ENCODE measurements around the gene GSG1L2. TPM values are rescaled to one million over a fixed set of nuclear protein-coding genes. Genes with fewer than 3 reads are reported as not detected.
A peak's percentile ranks its signal among the peaks of the same experiment; 100 is the strongest.

Gene GSG1L2
- total RNA-seq, 1 donor from 2014 or later: not detected

DNA sequence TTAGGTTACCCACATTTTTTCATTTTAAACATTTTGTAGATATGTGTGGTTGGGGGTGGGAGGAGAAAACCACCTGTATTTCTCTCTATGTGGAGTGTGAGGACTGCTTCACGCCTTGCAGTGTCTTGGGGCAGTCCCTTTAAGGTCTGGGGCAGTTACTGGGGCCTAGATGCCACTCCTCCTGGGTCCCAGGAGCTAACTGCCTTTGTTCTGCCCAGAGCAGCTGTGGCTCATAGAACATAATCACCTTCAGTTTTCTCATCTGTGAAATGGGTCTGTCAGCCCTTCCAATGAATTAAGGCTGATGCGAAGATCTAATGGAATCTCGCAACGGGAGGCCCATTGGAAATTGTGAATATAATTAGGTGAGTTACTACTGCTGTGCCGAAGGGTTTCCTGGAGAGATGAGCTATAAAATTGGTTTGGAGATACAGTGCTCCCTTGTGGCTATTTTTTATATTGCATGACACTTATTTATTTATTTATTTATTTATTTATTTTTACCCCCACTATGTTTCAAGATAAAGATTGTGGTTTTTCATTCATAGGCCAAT lies 53.4 kb downstream of the GSG1L2 start:
- intact Hi-C loops (cut with DNase I): no loop called here
- no peaks in the 10 kb centered on the region for H3K36me3 ChIP-seq
- no peak overlapping the region for H3K27ac ChIP-seq
- no peak overlapping the region for H3K4me3 ChIP-seq
- no peaks in the 10 kb centered on the region for H3K9me3 ChIP-seq
- TF ChIP-seq, protein P1, sequence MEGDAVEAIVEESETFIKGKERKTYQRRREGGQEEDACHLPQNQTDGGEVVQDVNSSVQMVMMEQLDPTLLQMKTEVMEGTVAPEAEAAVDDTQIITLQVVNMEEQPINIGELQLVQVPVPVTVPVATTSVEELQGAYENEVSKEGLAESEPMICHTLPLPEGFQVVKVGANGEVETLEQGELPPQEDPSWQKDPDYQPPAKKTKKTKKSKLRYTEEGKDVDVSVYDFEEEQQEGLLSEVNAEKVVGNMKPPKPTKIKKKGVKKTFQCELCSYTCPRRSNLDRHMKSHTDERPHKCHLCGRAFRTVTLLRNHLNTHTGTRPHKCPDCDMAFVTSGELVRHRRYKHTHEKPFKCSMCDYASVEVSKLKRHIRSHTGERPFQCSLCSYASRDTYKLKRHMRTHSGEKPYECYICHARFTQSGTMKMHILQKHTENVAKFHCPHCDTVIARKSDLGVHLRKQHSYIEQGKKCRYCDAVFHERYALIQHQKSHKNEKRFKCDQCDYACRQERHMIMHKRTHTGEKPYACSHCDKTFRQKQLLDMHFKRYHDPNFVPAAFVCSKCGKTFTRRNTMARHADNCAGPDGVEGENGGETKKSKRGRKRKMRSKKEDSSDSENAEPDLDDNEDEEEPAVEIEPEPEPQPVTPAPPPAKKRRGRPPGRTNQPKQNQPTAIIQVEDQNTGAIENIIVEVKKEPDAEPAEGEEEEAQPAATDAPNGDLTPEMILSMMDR (IDR thresholded peaks at IDR 0.05): peak; percentile 62
- no peaks in the 10 kb centered on the region for H3K27me3 ChIP-seq
- no peaks in the 10 kb centered on the region for H3K4me1 ChIP-seq
- ATAC-seq (peak; percentile 26), DNase-seq (no peak)

- H3K9me3 ChIP-seq: no peaks in the 10 kb centered on the region
- intact Hi-C loops (cut with DNase I): no loop called here
- TF ChIP-seq, protein P1 (IDR thresholded peaks at IDR 0.05): no peak
- no peaks in the 10 kb centered on the region for H3K4me1 ChIP-seq
- no peak overlapping the region for H3K4me3 ChIP-seq
- no peak for ATAC-seq
- H3K27ac ChIP-seq: no peak overlapping the region
- H3K27me3 ChIP-seq: no peaks in the 10 kb centered on the region
- H3K36me3 ChIP-seq: no peaks in the 10 kb centered on the region
- DNase-seq: no peak
Measured at GRCh38 chr17:9767432-9767991, 54.4 kb downstream of the GSG1L2 start.

DNA sequence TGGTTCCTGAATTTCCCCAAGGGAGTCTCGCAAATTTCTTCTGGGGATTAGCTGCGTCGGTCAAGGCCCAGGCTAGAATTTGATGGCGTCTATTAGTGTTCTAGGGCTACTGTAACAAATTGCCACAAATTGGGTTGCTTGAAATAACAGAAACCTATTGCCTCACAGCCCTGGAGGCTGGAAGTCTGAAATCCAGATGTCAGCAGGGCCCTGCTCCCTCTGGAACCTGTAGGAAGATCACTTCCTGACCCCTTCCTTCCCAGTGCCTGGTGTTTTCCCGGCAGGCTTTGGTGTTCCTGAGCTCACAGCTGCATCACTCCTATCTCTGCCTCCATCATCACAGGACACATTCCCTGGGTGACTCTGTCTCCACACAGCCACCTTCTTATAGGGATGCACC lies 54.9 kb downstream of the GSG1L2 start:
- no peaks in the 10 kb centered on the region for H3K9me3 ChIP-seq
- H3K4me3 ChIP-seq: no peak overlapping the region
- no peak overlapping the region for H3K27ac ChIP-seq
- H3K36me3 ChIP-seq: no peaks in the 10 kb centered on the region
- no peaks in the 10 kb centered on the region for H3K27me3 ChIP-seq
- ATAC-seq (no peak), DNase-seq (no peak)
- no peaks in the 10 kb centered on the region for H3K4me1 ChIP-seq
- TF ChIP-seq, protein P1 (IDR thresholded peaks at IDR 0.05): no peak
- intact Hi-C loops (cut with DNase I): no loop called here

- Histone ChIP-seq H3K27ac (no peak overlapping the region), H3K9me3 (no peaks in the 10 kb centered on the region), H3K4me3 (no peak overlapping the region), H3K4me1 (no peaks in the 10 kb centered on the region), H3K36me3 (no peaks in the 10 kb centered on the region), H3K27me3 (peaks cover 5% of the 10 kb centered on the region)
- ATAC-seq (no peak), DNase-seq (no peak)
- TF ChIP-seq, protein P1 (IDR thresholded peaks at IDR 0.05): no peak
- intact Hi-C loops (cut with DNase I): no loop called here
Measured at GRCh38 chr17:9765322-9765721, 56.6 kb downstream of the GSG1L2 start.

GRCh38 chr17:9763643-9764042 lies 58.2 kb downstream of the GSG1L2 start:
- intact Hi-C loops (cut with DNase I): no loop called here
- Histone ChIP-seq H3K4me1 (no peaks in the 10 kb centered on the region), H3K27me3 (peaks cover 10% of the 10 kb centered on the region), H3K9me3 (no peaks in the 10 kb centered on the region), H3K27ac (no peak overlapping the region), H3K36me3 (no peaks in the 10 kb centered on the region), H3K4me3 (no peak overlapping the region)
- ATAC-seq (peak; percentile 34), DNase-seq (no peak)
- TF ChIP-seq, protein P1 (IDR thresholded peaks at IDR 0.05): no peak

GRCh38 chr17:9760266-9760665 lies 61.6 kb downstream of the GSG1L2 start:
- Histone ChIP-seq H3K4me1 (no peaks in the 10 kb centered on the region), H3K9me3 (no peaks in the 10 kb centered on the region), H3K27ac (no peak overlapping the region), H3K4me3 (no peak overlapping the region), H3K36me3 (no peaks in the 10 kb centered on the region), H3K27me3 (peaks cover 18% of the 10 kb centered on the region)
- DNase-seq: no peak
- intact Hi-C loops (cut with DNase I): no loop called here
- TF ChIP-seq, protein P1 (IDR thresholded peaks at IDR 0.05): no peak
- no peak for ATAC-seq
